HepG2 (cell line): ENCODE data around the gene ST6GALNAC3.

Experiments
- SNAPC2 ChIP-seq: sonication (generic); formaldehyde crosslinking; IDR thresholded peaks from 2 replicates; pipeline ENCODE4 v1.8.1; 2022; ENCODE audit warnings: mild to moderate bottlenecking, missing genetic modification reagents
- ZNF607 ChIP-seq: sonication (generic); formaldehyde crosslinking; IDR thresholded peaks from 2 replicates; pipeline ENCODE4 v1.5.1; 2020; ENCODE audit warnings: missing genetic modification reagents, mild to moderate bottlenecking, borderline replicate concordance
- TF ChIP-seq, protein P1 (sequence below): sonication (generic); formaldehyde crosslinking; IDR thresholded peaks from 2 replicates; pipeline ENCODE4 v1.5.0; 2020; ENCODE audit warnings: mild to moderate bottlenecking, missing genetic modification reagents, moderate library complexity
- TF ChIP-seq, protein P2 (sequence below): IDR thresholded peaks from 2 replicates; pipeline ENCODE4 v1.6.1; 2016; ENCODE audit warnings: missing biosample characterization, missing genetic modification reagents, low read depth

DNA sequence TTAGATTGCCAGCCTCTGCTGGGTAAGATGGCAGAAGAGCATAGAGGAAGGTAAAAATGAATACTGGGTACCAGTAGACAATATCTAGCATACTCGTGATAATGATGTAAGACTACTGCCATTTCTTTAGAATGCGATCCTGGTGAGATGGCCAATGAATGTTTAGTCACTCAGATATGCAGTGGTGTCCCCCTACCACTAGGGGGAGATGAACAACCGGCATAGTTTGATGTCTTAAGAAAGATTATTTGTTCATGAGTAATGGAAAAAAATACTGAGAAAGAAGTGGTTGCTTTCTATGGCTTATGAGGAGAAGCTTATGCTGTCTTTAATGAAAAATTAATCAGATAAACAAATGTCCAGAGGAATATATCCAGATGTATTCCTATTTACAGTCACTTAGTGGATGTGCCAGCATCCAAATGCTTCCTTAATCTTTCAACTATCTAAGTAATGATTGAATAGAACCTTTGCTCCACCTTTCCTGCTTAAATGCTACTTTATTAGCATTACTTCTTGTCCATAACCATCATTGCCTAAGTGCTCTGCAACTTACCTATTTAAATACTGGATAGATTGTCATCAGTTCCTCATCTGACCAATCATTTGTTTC, 256.6 kb downstream of the ST6GALNAC3 start:
- TF ChIP-seq, protein P1, sequence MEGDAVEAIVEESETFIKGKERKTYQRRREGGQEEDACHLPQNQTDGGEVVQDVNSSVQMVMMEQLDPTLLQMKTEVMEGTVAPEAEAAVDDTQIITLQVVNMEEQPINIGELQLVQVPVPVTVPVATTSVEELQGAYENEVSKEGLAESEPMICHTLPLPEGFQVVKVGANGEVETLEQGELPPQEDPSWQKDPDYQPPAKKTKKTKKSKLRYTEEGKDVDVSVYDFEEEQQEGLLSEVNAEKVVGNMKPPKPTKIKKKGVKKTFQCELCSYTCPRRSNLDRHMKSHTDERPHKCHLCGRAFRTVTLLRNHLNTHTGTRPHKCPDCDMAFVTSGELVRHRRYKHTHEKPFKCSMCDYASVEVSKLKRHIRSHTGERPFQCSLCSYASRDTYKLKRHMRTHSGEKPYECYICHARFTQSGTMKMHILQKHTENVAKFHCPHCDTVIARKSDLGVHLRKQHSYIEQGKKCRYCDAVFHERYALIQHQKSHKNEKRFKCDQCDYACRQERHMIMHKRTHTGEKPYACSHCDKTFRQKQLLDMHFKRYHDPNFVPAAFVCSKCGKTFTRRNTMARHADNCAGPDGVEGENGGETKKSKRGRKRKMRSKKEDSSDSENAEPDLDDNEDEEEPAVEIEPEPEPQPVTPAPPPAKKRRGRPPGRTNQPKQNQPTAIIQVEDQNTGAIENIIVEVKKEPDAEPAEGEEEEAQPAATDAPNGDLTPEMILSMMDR (CRISPR knock-in tag) = peak; percentile 73
- TF ChIP-seq, protein P2, sequence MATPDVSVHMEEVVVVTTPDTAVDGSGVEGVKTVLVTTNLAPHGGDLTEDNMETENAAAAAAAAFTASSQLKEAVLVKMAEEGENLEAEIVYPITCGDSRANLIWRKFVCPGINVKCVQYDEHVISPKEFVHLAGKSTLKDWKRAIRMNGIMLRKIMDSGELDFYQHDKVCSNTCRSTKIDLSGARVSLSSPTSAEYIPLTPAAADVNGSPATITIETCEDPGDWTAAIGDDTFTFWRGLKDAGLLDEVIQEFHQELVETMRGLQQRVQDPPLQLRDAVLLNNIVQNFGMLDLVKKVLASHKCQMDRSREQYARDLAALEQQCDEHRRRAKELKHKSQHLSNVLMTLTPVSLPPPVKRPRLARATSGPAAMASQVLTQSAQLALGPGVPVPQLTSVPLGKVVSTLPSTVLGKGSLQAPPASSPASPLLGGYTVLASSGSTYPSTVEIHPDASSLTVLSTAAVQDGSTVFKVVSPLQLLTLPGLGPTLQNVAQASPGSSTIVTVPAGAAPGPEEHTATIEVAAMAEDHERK (CRISPR knock-in tag) = no peak
- TF ChIP-seq SNAPC2 (CRISPR knock-in tag) = no peak
- no peak for TF ChIP-seq ZNF607 (CRISPR knock-in tag)
